HCT116 (cell line): Measurements from ENCODE around the gene TNFRSF1A. TPM values are rescaled to one million over a fixed set of nuclear protein-coding genes. Genes with fewer than 3 reads are reported as not detected.

Experiments used
- ATAC-seq: fragments of 200-7000 bp; cut with Tn5 transposase; 2 replicates; pipeline ENCODE4 v1.9.1; 2020; ENCODE audit warnings: mild to moderate bottlenecking, moderate library complexity
- BruUV-seq: library from RNA; stranded (reverse); fragments of 400-500 nt; replicated peaks from 2 replicates; lab custom pipeline; 2021; lab: Mats Ljungman, UMichigan
- CTCF ChIA-PET: fragments of 300-600 bp; sonication (Branson Sonifier 250); formaldehyde crosslinking; loops from one replicate; lab custom pipeline; 2021; ENCODE audit warnings: antibody characterized with exemption; lab: Charles Lee
- POLR2A ChIA-PET: fragments of 300-600, 350-600 bp; sonication (Branson Sonifier 250); formaldehyde crosslinking; loops from one replicate; lab custom pipeline; 2021; ENCODE audit warnings: antibody characterized with exemption; lab: Charles Lee
- RAD21 ChIA-PET, 2 experiments: fragments of 300-600 bp; sonication (Branson Sonifier 250); formaldehyde crosslinking; loops; one replicate each; lab custom pipeline; 2023; ENCODE audit warnings: low total read pairs in 2 of 2; ENCODE audit not compliant: uncharacterized antibody in 2 of 2, unreplicated experiment in 2 of 2, low non-redundant PET in 1 of 2; lab: Charles Lee
- DNase-seq: peaks from one replicate; pipeline ENCODE4 v3.0.0-alpha.2; 2010; ENCODE audit warnings: low read depth, low spot score
- H2AFZ ChIP-seq: fragments of 200-600 bp; shearing (Covaris generic), sonication (generic); 2 replicates; pipeline ENCODE4 v1.6.1; 2017; ENCODE audit warnings: low read depth, mixed run types, mixed read lengths, antibody characterized with exemption, low read length; ENCODE audit not compliant: poor library complexity, severe bottlenecking
- H3K27ac ChIP-seq: 2 replicates; pipeline ENCODE4 v1.5.1; 2012; ENCODE audit warnings: low read depth, low read length
- H3K27me3 ChIP-seq: fragments of 200-600 bp; sonication (generic); 2 replicates; pipeline ENCODE4 v1.6.1; 2016; ENCODE audit warnings: mixed run types, low read length, mixed read lengths; ENCODE audit not compliant: insufficient read depth
- H3K36me3 ChIP-seq, 2 experiments: fragments of 200-500 bp in 1 of 2; fragments of 200-600 bp in 1 of 2; sonication (Bioruptor generic) in 1 of 2; sonication (generic) in 1 of 2; 2 replicates each; pipeline versions ENCODE4 v1.5.1 to v1.6.1; 2014 to 2016; ENCODE audit warnings: low read length in 2 of 2, inconsistent platforms in 1 of 2, mixed read lengths in 1 of 2, mixed run types in 1 of 2; ENCODE audit not compliant: insufficient read depth in 2 of 2, control insufficient read depth in 1 of 2
- H3K4me1 ChIP-seq, 2 experiments: fragments of 200-600 bp in 1 of 2; sonication (generic) in 1 of 2; 2 replicates each; pipeline versions ENCODE4 v1.5.1 to v1.6.1; 2012 to 2017; ENCODE audit warnings: low read length in 2 of 2, inconsistent platforms in 1 of 2, mild to moderate bottlenecking in 1 of 2, mixed read lengths in 1 of 2, mixed run types in 1 of 2, moderate library complexity in 1 of 2; ENCODE audit not compliant: insufficient read depth in 2 of 2, control insufficient read depth in 1 of 2
- H3K4me2 ChIP-seq: fragments of 200-600 bp; sonication (generic); 2 replicates; pipeline ENCODE4 v1.6.1; 2017; ENCODE audit warnings: mixed run types, low read length, mixed read lengths
- H3K4me3 ChIP-seq, 2 experiments: fragments of 200-600 bp in 1 of 2; sonication (generic) in 1 of 2; replicated peaks in 1 of 2; 2 replicates each; pipeline ENCODE4 v1.5.1; 2011 to 2016; ENCODE audit warnings: low read length in 2 of 2, control low read depth in 1 of 2, low read depth in 1 of 2, mild to moderate bottlenecking in 1 of 2, mixed read lengths in 1 of 2, mixed run types in 1 of 2
- H3K79me2 ChIP-seq: fragments of 200-600 bp; sonication (generic); 2 replicates; pipeline ENCODE4 v1.6.1; 2017; ENCODE audit warnings: mild to moderate bottlenecking, mixed run types, low read length, moderate library complexity, mixed read lengths; ENCODE audit not compliant: insufficient read depth
- H3K9ac ChIP-seq: fragments of 200-600 bp; sonication (generic); 2 replicates; pipeline ENCODE4 v1.6.1; 2016; ENCODE audit warnings: low read length, mixed read lengths
- H3K9me2 ChIP-seq: fragments of 200-600 bp; sonication (generic), shearing (Covaris generic); 2 replicates; pipeline ENCODE4 v1.6.1; 2017; ENCODE audit warnings: mixed run types, mild to moderate bottlenecking, moderate library complexity; ENCODE audit not compliant: insufficient read depth
- H3K9me3 ChIP-seq, 2 experiments: fragments of 200-500 bp in 1 of 2; fragments of 200-600 bp in 1 of 2; sonication (Bioruptor generic) in 1 of 2; sonication (generic) in 1 of 2; 2 replicates each; pipeline ENCODE4 v1.6.1; 2014 to 2017; ENCODE audit warnings: low read length in 2 of 2, mixed read lengths in 2 of 2, inconsistent platforms in 1 of 2, low read depth in 1 of 2, mild to moderate bottlenecking in 1 of 2, mixed run types in 1 of 2, moderate library complexity in 1 of 2; ENCODE audit not compliant: control insufficient read depth in 1 of 2, insufficient read depth in 1 of 2
- H4K20me1 ChIP-seq: fragments of 200-600 bp; sonication (generic), shearing (Covaris generic); 2 replicates; pipeline ENCODE4 v1.6.1; 2017; ENCODE audit warnings: mixed run types, mild to moderate bottlenecking, moderate library complexity; ENCODE audit not compliant: insufficient read depth
- ATF3 ChIP-seq: IDR thresholded peaks from 2 replicates; pipeline ENCODE4 v1.6.1; 2012
- CBX3 ChIP-seq: IDR thresholded peaks from 2 replicates; pipeline ENCODE4 v1.6.1; 2012; ENCODE audit warnings: low read depth
- CTCF ChIP-seq, 3 experiments: fragments of 200-600 bp in 1 of 3; sonication (generic) in 1 of 3; IDR thresholded peaks in 2 of 3; conservative IDR thresholded peaks in 1 of 3; 2 replicates each; pipeline ENCODE4 v1.5.1; 2012 to 2017; ENCODE audit warnings: low read depth in 2 of 3, low read length in 2 of 3, antibody characterized with exemption in 1 of 3, borderline replicate concordance in 1 of 3, control low read depth in 1 of 3, mild to moderate bottlenecking in 1 of 3, mixed read lengths in 1 of 3, mixed run types in 1 of 3, moderate library complexity in 1 of 3; ENCODE audit not compliant: insufficient read depth in 1 of 3
- EGR1 ChIP-seq: IDR thresholded peaks from 2 replicates; pipeline ENCODE4 v1.6.1; 2012; ENCODE audit warnings: low read depth
- ELF1 ChIP-seq: IDR thresholded peaks from 2 replicates; pipeline ENCODE4 v1.6.1; 2012; ENCODE audit warnings: low read depth, borderline replicate concordance
- EZH2phosphoT487 ChIP-seq: fragments of 200-600 bp; IDR thresholded peaks from 2 replicates; pipeline ENCODE4 v1.6.1; 2018; ENCODE audit warnings: antibody characterized with exemption, borderline replicate concordance
- JUND ChIP-seq: IDR thresholded peaks from 2 replicates; pipeline ENCODE4 v1.6.1; 2012
- POLR2A ChIP-seq: IDR thresholded peaks from 2 replicates; pipeline ENCODE4 v1.7.0; 2011; ENCODE audit warnings: borderline replicate concordance; ENCODE audit not compliant: insufficient read depth, insufficient read length; ENCODE audit errors: extremely low read depth
- POLR2AphosphoS5 ChIP-seq: IDR thresholded peaks from 2 replicates; pipeline ENCODE4 v1.6.1; 2011; ENCODE audit warnings: mild to moderate bottlenecking, low read depth, low read length, moderate library complexity
- SP1 ChIP-seq: IDR thresholded peaks from 2 replicates; pipeline ENCODE4 v1.6.1; 2012; ENCODE audit warnings: low read depth
- TCF7L2 ChIP-seq: IDR thresholded peaks from 2 replicates; pipeline ENCODE4 v1.7.0; 2011; ENCODE audit warnings: borderline replicate concordance, inconsistent platforms; ENCODE audit not compliant: insufficient read depth, insufficient read length; ENCODE audit errors: extremely low read depth
- YY1 ChIP-seq: IDR thresholded peaks from 2 replicates; pipeline ENCODE4 v1.6.1; 2011; ENCODE audit warnings: low read length, low read depth, moderate library complexity, mild to moderate bottlenecking; ENCODE audit not compliant: insufficient replicate concordance; ENCODE audit errors: extremely low read depth
- ZFX ChIP-seq: fragments of 450-650 bp; IDR thresholded peaks from 2 replicates; pipeline ENCODE4 v1.6.1; 2017
- ZNF274 ChIP-seq: fragments of 200-500 bp; sonication (Bioruptor generic); IDR thresholded peaks from 2 replicates; pipeline ENCODE4 v1.6.1; 2014; ENCODE audit warnings: mild to moderate bottlenecking, low read depth, low read length, inconsistent platforms
- intact Hi-C: fragments of 100-400 bp; cut with micrococcal nuclease; formaldehyde crosslinking; loops from 2 replicates; pipeline ENCODE4 v1.10.0; 2022
- total RNA-seq: library from RNA; stranded (reverse); gene quantifications from one replicate; pipeline ENCODE4 v1.2.1, GENCODE V29; 2021; ENCODE audit not compliant: unreplicated experiment

The TNFRSF1A gene
- total RNA-seq, 1 experiment from 2014 or later = 129 TPM

GRCh38 chr12:6285063-6285477 is 56.8 kb downstream of the TNFRSF1A start:
- intact Hi-C loops = loop anchor here (1.0 kb wide), 4 partner anchors 90 to 297 kb away; no protein-coding TSS in a partner anchor
- Histone ChIP-seq H3K4me3 (no peak overlapping the region), H3K27me3 (no peaks in the 10 kb centered on the region), H3K27ac (no peak overlapping the region), H3K9me2 (no peaks in the 10 kb centered on the region), H3K9me3 (peaks cover 0 to 6% of the 10 kb centered on the region in 2 experiments; a peak in 1 of 4 replicates), H2AFZ (peak overlapping the region; percentile 99), H4K20me1 (no peaks in the 10 kb centered on the region), H3K4me1 (peaks cover 29 to 66% of the 10 kb centered on the region in 2 experiments), H3K79me2 (no peaks in the 10 kb centered on the region), H3K4me2 (peak overlapping the region; percentile 65), H3K9ac (peak overlapping the region; percentile 47), H3K36me3 (no peaks in the 10 kb centered on the region)
- ChIA-PET POLR2A (no interaction called here), CTCF (interaction anchor here (0.5 to 6.1 kb wide), 22 partner anchors 9 to 296 kb away, joined by 3 to 62 read pairs (median 4); partner anchors contain the start of gene CD9), RAD21 (interaction anchor here (0.6 to 2.7 kb wide), 8 partner anchors 74 to 297 kb away, joined by 3 to 22 read pairs (median 6); no protein-coding TSS in a partner anchor)
- no peak for TF ChIP-seq SP1
- TF ChIP-seq ZFX = no peak
- TF ChIP-seq ELF1 = no peak
- TF ChIP-seq POLR2A = no peak
- TF ChIP-seq CTCF (IDR thresholded peaks at IDR 0.05 in 2 of 3, conservative IDR thresholded peaks at IDR 0.05 in 1 of 3; ENCODE audit: borderline replicate concordance in 1 of 3, insufficient read depth in 1 of 3, low read depth in 2 of 3, low read length in 2 of 3) = peak in 2 of 3 experiments; percentile 76 to 88; a peak in 4 of 6 replicates
- no TSS peak for BruUV-seq
- ATAC-seq (peak; percentile 64), DNase-seq (no peak)

GRCh38 chr12:6284273-6284672 is 57.6 kb downstream of the TNFRSF1A start:
- Histone ChIP-seq H3K9me3 (no peaks in the 10 kb centered on the region), H3K36me3 (no peaks in the 10 kb centered on the region), H2AFZ (peak overlapping the region; percentile 37), H4K20me1 (no peaks in the 10 kb centered on the region), H3K79me2 (no peaks in the 10 kb centered on the region), H3K4me3 (no peak overlapping the region), H3K4me1 (peaks cover 36 to 74% of the 10 kb centered on the region in 2 experiments), H3K9ac (no peak overlapping the region), H3K27ac (no peak overlapping the region; the same call in 1 of the 2 replicates), H3K27me3 (no peaks in the 10 kb centered on the region), H3K4me2 (no peak overlapping the region), H3K9me2 (no peaks in the 10 kb centered on the region)
- BruUV-seq = no TSS peak
- intact Hi-C loops = no loop called here
- ChIA-PET RAD21 (interaction anchor here (0.6 to 2.7 kb wide), 9 partner anchors 73 to 296 kb away, joined by 3 to 22 read pairs (median 6); partner anchors contain the start of gene LTBR (in 1 of the 2)), CTCF (interaction anchor here (0.5 to 6.1 kb wide), 24 partner anchors 10 to 295 kb away, joined by 3 to 62 read pairs (median 4); partner anchors contain the start of gene CD9), POLR2A (interaction anchor here (0.8 to 1.0 kb wide), 2 partner anchors 94 to 192 kb away, joined by 3 read pairs; no protein-coding TSS in a partner anchor)
- ATAC-seq = no peak
- no peak for TF ChIP-seq POLR2AphosphoS5
- TF ChIP-seq YY1 = no peak
- TF ChIP-seq ATF3 = no peak
- TF ChIP-seq EZH2phosphoT487 = no peak
- TF ChIP-seq EGR1 = no peak
- no peak for TF ChIP-seq CBX3
- TF ChIP-seq ZFX = no peak
- no peak for TF ChIP-seq SP1
- TF ChIP-seq ZNF274 = no peak
- TF ChIP-seq JUND = no peak
- TF ChIP-seq TCF7L2 = no peak
- DNase-seq = no peak
